ENCODE measurements around the gene CFAP58.

CFAP58 gene

GRCh38 chr10:104480797-104481196 lies 127.2 kb downstream of the CFAP58 start:
- DNase-seq (ENCODE audit: low read depth in 2 of 2), result no peak

GRCh38 chr10:104483582-104483981 lies 129.9 kb downstream of the CFAP58 start:
- DNase-seq (ENCODE audit: low read depth in 2 of 2), result no peak

- DNase-seq (ENCODE audit: low read depth in 2 of 2), result no peak
These were observed 132.0 kb downstream of the CFAP58 start for GRCh38 chr10:104485632-104486031.

GRCh38 chr10:104486803-104487202 lies 133.2 kb downstream of the CFAP58 start:
- no peak for DNase-seq (ENCODE audit: low read depth in 2 of 2)

GRCh38 chr10:104487794-104488438 lies 134.3 kb downstream of the CFAP58 start:
- no peak for DNase-seq (ENCODE audit: low read depth in 2 of 2)

- no peak for DNase-seq (ENCODE audit: low read depth in 2 of 2)
These were observed 134.8 kb downstream of the CFAP58 start for GRCh38 chr10:104488439-104488832.

GRCh38 chr10:104492329-104492940 lies 138.8 kb downstream of the CFAP58 start:
- no peak for DNase-seq (ENCODE audit: low read depth in 2 of 2)

GRCh38 chr10:104498347-104499081 lies 144.9 kb downstream of the CFAP58 start:
- DNase-seq (ENCODE audit: low read depth in 2 of 2), result no peak

GRCh38 chr10:104501449-104501848 lies 147.8 kb downstream of the CFAP58 start:
- DNase-seq (ENCODE audit: low read depth in 2 of 2), result no peak

GRCh38 chr10:104501864-104502579 lies 148.4 kb downstream of the CFAP58 start:
- no peak for DNase-seq (ENCODE audit: low read depth in 2 of 2)

GRCh38 chr10:104502907-104503306 lies 149.3 kb downstream of the CFAP58 start:
- no peak for DNase-seq (ENCODE audit: low read depth in 2 of 2)

Data from stimulated activated CD4-positive, alpha-beta T cell treated with anti-CD3 and anti-CD28 coated beads, Interleukin-1b, Interleukin-23, amount 100 ng/mL, for 4 hours (primary cell).